Muscle layer of duodenum (tissue), 2 donors: ENCODE measurements around the gene MAP4K3.
A peak's percentile ranks its signal among the peaks of the same experiment; 100 is the strongest.

Experiments
- H3K27ac ChIP-seq: one replicate; pipeline ENCODE4 v1.7.0; 2013; ENCODE audit warnings: mild to moderate bottlenecking, low read length
- H3K27me3 ChIP-seq: one replicate; pipeline ENCODE4 v1.7.0; 2013; ENCODE audit warnings: low read depth, mild to moderate bottlenecking, control low read depth, low read length
- H3K36me3 ChIP-seq, 2 donors: one replicate each; pipeline ENCODE4 v1.7.0; 2013; ENCODE audit warnings: low read length in 2 of 2, control low read depth in 1 of 2, mild to moderate bottlenecking in 1 of 2; ENCODE audit not compliant: insufficient read depth in 2 of 2, control insufficient read depth in 1 of 2
- H3K4me1 ChIP-seq, 2 donors: one replicate each; pipeline ENCODE4 v1.7.0; 2013; ENCODE audit warnings: low read length in 2 of 2, mild to moderate bottlenecking in 2 of 2, control low read depth in 1 of 2, moderate library complexity in 1 of 2; ENCODE audit not compliant: insufficient read depth in 2 of 2, control insufficient read depth in 1 of 2
- H3K4me3 ChIP-seq, 2 donors: one replicate each; pipeline ENCODE4 v1.7.0; 2013; ENCODE audit warnings: low read length in 2 of 2, low read depth in 1 of 2, mild to moderate bottlenecking in 1 of 2
- H3K9me3 ChIP-seq, 2 donors: one replicate each; pipeline ENCODE4 v1.7.0; 2013; ENCODE audit warnings: low read length in 2 of 2, control low read depth in 1 of 2, mild to moderate bottlenecking in 1 of 2; ENCODE audit not compliant: control insufficient read depth in 1 of 2
- donor health status: healthy.

MAP4K3 gene

DNA sequence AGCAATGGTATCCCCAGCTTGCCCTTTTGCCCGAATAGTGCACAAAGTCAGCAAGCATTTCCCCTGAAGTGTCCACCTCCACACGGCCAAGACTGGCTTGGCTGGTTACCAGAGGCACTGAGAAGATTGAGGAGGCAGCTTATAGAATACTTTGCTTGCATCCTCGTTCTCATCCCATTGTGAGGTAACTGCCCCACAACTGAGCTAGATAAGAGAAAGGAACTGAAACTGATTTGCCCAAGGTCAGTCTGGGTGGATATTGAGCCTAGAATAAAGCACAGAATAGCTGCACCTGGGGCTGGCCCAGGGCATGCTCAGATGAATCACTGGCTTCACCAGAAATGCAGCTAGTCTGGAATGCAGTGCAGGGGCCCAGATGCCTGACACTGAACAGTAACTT, 32.7 kb upstream of the MAP4K3 start:
- Histone ChIP-seq H3K9me3 (no peaks in the 10 kb centered on the region), H3K27me3 (no peaks in the 10 kb centered on the region), H3K4me3 (no peak overlapping the region), H3K27ac (peak overlapping the region; percentile 78), H3K36me3 (no peaks in the 10 kb centered on the region), H3K4me1 (peaks cover 6 to 26% of the 10 kb centered on the region in 2 donors)

DNA sequence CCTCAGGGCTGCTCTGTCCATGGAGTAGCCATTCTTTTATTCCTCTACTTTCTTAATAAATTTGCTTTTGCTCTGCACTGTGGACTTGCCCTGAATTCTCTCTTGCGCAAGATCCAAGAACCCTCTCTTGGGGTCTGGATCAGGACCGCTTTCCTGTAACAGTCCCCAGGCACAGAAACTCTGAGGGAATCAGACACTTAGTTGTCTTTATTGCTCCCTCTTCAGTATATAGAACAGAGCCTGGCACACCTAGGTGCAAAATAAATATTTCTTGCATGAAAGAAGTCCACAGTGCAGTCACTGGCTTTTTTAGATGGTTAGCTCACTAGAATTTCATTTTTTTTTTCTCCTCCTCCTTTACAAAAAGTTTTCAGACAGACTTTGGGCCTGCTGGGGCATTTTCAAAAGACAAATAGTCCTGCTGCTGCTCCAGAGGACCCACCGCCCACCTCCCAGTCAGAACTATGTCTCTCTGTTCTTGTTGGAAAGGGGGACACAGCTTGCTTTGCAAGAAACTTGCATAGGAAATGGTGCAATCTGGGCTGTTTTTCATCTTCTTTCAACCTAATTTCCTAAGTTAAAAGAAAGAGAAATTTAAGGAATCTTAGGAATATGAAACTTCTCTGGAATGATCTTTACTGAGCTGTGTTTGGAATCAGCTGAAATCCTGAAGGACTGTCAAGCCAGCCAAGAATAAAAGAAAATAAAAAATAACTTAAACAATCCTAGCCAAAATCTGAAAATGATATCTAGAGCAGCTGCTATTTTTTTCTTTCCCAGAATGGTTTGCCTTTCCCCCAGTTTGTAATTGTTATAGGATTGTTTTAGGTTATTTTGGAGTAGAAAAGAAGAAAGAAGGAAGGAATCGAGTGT, 31.7 kb upstream of the MAP4K3 start:
- no peaks in the 10 kb centered on the region for H3K27me3 ChIP-seq
- H3K36me3 ChIP-seq: no peaks in the 10 kb centered on the region
- H3K4me3 ChIP-seq: no peak overlapping the region
- H3K9me3 ChIP-seq: no peaks in the 10 kb centered on the region
- peaks cover 6 to 26% of the 10 kb centered on the region in 2 donors for H3K4me1 ChIP-seq
- H3K27ac ChIP-seq: peak overlapping the region; percentile 78

DNA sequence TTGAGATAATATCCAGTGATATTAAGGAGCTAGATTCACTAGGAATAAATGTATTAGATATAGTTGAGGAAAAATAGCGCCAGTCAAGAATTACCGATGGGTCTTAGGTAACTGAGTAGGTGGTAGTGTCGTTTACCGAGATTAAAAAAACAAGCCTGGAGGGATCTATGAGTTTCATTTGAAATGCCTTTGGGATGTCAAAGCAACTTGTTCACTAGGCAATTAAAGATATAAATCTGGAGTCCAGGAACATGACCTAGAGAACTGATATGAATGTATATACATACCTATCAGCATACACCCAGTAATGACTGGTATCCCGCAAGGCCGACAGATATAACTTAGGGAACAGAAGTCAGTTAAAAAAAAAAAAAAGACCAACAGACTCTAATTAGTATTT, 29.2 kb upstream of the MAP4K3 start:
- Histone ChIP-seq H3K9me3 (no peaks in the 10 kb centered on the region), H3K4me3 (no peak overlapping the region), H3K36me3 (no peaks in the 10 kb centered on the region), H3K27me3 (no peaks in the 10 kb centered on the region), H3K4me1 (peaks cover 6 to 26% of the 10 kb centered on the region in 2 donors), H3K27ac (no peak overlapping the region)

DNA sequence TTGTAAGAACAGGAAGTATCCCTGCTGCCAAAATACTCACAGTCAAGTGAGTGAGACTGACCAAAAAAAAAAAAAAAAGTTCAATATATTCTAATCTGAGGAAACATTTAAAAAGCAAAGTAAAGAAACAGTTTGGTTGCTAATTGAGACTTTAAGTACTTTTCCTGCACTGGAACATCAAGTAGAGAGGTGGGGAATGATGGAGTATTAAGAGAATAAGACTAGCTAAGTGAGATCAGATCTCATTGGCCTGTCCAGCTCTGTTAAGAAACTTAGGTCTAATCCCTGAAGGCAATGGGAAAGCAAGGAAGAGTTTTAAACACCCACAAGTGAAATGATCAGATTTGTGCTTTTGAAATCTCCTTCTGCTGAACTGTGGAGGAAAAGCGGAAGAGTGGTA, 27.8 kb upstream of the MAP4K3 start:
- Histone ChIP-seq H3K4me1 (peaks cover 4 to 23% of the 10 kb centered on the region in 2 donors), H3K27ac (no peak overlapping the region), H3K9me3 (no peaks in the 10 kb centered on the region), H3K27me3 (no peaks in the 10 kb centered on the region), H3K36me3 (peaks cover 0 to 5% of the 10 kb centered on the region in 2 donors), H3K4me3 (no peak overlapping the region)

DNA sequence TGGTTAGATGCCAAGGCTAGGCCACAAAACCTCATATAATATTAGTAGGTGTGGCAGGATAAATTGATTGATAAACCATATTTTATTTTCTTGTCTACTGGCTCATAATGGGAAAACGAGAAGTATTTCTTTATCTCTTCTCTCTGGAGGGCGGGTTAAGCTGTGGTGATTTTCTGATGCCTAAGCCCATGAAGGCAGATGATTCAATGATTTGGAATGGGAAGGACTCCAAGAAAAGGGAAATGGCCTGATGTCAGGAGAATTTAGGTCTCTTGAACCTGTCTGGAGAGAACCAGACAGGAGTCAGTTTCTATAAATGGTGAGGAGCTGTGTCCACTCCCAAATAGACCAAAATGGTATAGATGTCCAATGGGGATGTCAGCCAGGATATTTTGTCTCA, 18.7 kb upstream of the MAP4K3 start:
- no peak overlapping the region for H3K4me3 ChIP-seq
- H3K4me1 ChIP-seq: no peaks in the 10 kb centered on the region
- peaks cover 0 to 2% of the 10 kb centered on the region in 2 donors for H3K9me3 ChIP-seq
- peaks cover 0 to 18% of the 10 kb centered on the region in 2 donors for H3K36me3 ChIP-seq
- H3K27me3 ChIP-seq: no peaks in the 10 kb centered on the region
- H3K27ac ChIP-seq: no peak overlapping the region

DNA sequence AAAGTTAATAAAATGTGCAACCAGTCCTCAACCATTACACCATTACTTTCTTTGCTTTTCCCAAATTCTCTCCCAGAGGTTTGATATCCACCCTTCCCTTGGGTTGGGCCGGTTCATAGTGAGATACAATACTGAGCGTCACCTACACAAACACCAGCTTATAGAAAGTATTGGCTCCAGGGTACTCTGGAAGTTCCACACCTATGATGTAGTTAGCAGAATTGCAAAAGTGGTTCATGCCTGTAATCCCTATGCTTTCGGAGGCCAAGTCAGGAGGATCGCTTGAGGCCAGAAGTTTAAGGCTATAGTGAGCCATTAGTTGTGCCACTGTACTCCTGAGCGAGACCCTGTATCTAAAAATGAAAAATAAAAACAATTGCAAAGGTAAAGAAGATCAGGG, 15.3 kb upstream of the MAP4K3 start:
- Histone ChIP-seq H3K4me3 (no peak overlapping the region), H3K9me3 (no peaks in the 10 kb centered on the region), H3K27me3 (no peaks in the 10 kb centered on the region)

DNA sequence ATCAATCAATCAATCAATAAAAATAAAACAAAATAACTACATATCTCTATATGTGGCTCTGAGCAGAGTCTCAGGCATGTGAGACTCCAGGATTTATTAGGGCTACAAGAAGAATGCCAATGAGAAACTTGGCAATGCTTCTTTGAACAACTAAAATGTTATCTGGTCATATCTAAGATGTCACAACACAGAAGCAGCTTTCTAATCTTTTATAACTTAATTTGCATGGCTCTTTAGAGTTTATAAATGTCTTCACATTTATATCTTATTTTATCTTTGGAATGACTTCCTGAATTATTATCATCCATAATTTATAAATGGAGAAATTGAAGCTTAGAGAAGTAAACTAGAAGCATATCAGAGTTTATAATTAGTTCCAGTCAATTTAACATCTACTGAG, 14.9 kb upstream of the MAP4K3 start:
- no peaks in the 10 kb centered on the region for H3K4me1 ChIP-seq
- no peaks in the 10 kb centered on the region for H3K9me3 ChIP-seq
- peaks cover 0 to 12% of the 10 kb centered on the region in 2 donors for H3K36me3 ChIP-seq
- no peak overlapping the region for H3K4me3 ChIP-seq
- no peaks in the 10 kb centered on the region for H3K27me3 ChIP-seq
- H3K27ac ChIP-seq: no peak overlapping the region

More for the DNA sequence above, 15.3 kb upstream of the MAP4K3 start:
- H3K36me3 ChIP-seq: peaks cover 0 to 12% of the 10 kb centered on the region in 2 donors
- no peak overlapping the region for H3K27ac ChIP-seq
- H3K4me1 ChIP-seq: no peaks in the 10 kb centered on the region

DNA sequence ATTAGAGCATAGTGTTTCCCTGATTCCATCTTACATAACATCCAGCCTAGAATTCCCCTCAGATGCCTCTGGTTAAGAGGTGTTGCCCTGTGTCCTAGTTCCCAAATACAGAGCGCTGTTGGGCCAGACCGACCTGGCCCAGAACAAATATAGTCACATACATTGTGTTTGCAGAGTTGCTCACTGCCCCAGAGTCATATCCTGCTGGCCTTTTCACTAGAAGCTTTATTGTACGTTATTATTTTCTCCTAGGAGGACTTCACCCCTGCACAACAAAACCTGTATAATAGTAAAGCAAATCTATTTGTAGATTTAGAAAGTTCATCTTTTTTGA, 11.1 kb upstream of the MAP4K3 start:
- H3K4me3 ChIP-seq: no peak overlapping the region
- no peaks in the 10 kb centered on the region for H3K9me3 ChIP-seq
- peaks cover 0 to 7% of the 10 kb centered on the region in 2 donors for H3K36me3 ChIP-seq
- no peaks in the 10 kb centered on the region for H3K27me3 ChIP-seq
- no peaks in the 10 kb centered on the region for H3K4me1 ChIP-seq
- no peak overlapping the region for H3K27ac ChIP-seq

DNA sequence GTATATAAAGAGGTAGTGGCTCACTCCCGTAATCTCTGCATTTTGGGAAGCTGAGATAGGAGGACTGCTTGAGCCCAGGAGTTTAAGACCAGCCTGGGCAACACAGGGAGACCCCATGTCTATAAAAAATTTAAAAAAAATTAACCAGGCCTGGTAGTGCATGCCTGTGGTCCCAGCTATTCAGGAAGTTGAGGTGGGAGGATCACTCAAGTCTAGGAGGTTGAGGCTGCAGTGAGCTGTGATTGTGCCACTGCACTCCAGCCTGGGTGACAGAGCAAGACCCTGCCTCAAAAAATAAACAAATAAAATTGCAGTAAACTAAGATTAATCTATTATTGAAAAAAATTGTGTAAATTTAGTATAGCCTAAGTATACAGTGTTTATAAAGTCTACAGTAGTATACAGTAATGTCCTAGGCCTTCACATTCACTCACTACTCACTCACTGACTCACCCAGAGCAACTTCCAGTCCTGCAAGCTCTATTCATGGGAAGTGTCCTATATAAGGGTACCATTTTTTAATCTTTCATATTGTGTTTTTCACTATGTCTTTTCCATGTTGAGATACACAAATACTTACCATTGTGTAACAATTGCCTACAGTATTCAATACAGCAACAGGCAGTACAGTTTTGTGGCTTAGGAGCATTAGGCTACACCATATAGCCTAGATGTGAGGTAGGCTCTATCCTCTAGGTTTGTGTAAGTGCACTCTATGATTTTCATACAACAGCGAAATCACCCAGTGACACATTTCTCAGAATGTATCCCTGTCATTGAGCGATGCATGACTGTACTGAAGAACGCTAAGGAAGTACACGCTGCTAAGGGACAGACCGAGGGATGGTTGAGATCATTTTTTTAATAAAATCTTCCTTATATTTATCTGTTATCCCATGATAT, 10.4 kb upstream of the MAP4K3 start:
- H3K27ac ChIP-seq: no peak overlapping the region
- H3K27me3 ChIP-seq: no peaks in the 10 kb centered on the region
- no peaks in the 10 kb centered on the region for H3K9me3 ChIP-seq
- peaks cover 0 to 7% of the 10 kb centered on the region in 2 donors for H3K36me3 ChIP-seq
- H3K4me3 ChIP-seq: no peak overlapping the region
- no peaks in the 10 kb centered on the region for H3K4me1 ChIP-seq

DNA sequence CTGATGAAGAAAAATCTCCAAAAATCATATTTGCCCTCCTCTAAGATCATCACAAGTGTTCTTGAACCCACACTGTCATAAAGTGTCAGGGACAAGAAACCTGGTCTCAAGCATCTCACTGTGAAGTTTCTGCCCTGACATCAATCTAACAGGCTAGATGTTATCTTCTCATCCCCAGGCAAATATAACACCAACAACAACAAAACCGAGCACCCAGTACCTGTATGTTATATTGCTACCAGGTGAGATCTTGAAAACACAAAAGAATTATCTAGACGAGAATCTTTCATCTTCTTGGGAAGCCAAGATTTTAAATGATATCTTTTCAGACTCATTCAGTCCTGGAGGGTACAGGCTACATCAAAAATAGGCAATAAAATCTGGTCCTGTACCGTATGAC, 8.8 kb upstream of the MAP4K3 start:
- Histone ChIP-seq H3K27ac (no peak overlapping the region), H3K36me3 (peaks cover 0 to 7% of the 10 kb centered on the region in 2 donors), H3K4me1 (no peaks in the 10 kb centered on the region), H3K27me3 (no peaks in the 10 kb centered on the region), H3K4me3 (no peak overlapping the region), H3K9me3 (no peaks in the 10 kb centered on the region)

DNA sequence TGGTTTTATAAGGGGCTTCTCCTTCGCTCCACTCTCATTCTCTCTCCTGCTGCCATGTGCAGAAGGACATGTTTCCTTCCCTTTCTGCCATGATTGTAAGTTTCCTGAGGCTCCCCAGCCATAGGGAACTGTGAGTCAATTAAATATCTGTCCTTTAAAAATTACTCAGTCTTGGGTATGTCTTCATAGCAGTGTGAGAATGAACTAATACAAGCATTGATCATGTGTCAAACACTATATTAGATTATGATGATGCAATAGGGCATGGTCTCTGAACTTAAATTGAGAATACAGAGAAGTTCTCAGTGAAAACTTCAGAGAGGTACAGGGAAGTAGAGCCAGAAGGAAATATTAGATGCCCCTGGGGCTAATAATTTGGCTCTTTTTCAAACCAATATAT, 5.9 kb upstream of the MAP4K3 start:
- Histone ChIP-seq H3K9me3 (no peaks in the 10 kb centered on the region), H3K27me3 (no peaks in the 10 kb centered on the region), H3K4me3 (no peak overlapping the region), H3K27ac (no peak overlapping the region), H3K36me3 (peaks cover 0 to 7% of the 10 kb centered on the region in 2 donors), H3K4me1 (peaks cover 0 to 9% of the 10 kb centered on the region in 2 donors)
